H9 (cell line): ENCODE results near the gene ENAM. TPM values are rescaled to one million over a fixed set of nuclear protein-coding genes. Genes with fewer than 3 reads are reported as not detected.
A peak's percentile ranks its signal among the peaks of the same experiment; 100 is the strongest.

ENCODE experiments used
- DNase-seq: peaks from one replicate; pipeline ENCODE4 v3.0.0-alpha.2; 2017
- H2AFZ ChIP-seq: one replicate; pipeline ENCODE4 v1.6.1; 2013; ENCODE audit warnings: mild to moderate bottlenecking, low read length, control low read depth, moderate library complexity
- H2AK5ac ChIP-seq: 2 replicates; pipeline ENCODE4 v1.6.1; 2013; ENCODE audit warnings: low read length, control low read depth, mixed read lengths; ENCODE audit not compliant: insufficient read length
- H2BK120ac ChIP-seq: one replicate; pipeline ENCODE4 v1.6.1; 2013; ENCODE audit warnings: low read depth, mild to moderate bottlenecking, low read length, control low read depth, inconsistent platforms; ENCODE audit not compliant: poor library complexity, severe bottlenecking
- H2BK12ac ChIP-seq: 2 replicates; pipeline ENCODE4 v1.6.1; 2013; ENCODE audit warnings: low read length, control low read depth, mixed read lengths, low read depth; ENCODE audit not compliant: insufficient read length
- H2BK15ac ChIP-seq: 2 replicates; pipeline ENCODE4 v1.6.1; 2013; ENCODE audit warnings: low read depth, low read length, control low read depth
- H2BK20ac ChIP-seq: one replicate; pipeline ENCODE4 v1.6.1; 2013; ENCODE audit warnings: low read depth, mild to moderate bottlenecking, low read length, control low read depth, inconsistent platforms; ENCODE audit not compliant: poor library complexity, severe bottlenecking
- H2BK5ac ChIP-seq: 2 replicates; pipeline ENCODE4 v1.6.1; 2013; ENCODE audit warnings: low read length, control low read depth, mixed read lengths; ENCODE audit not compliant: insufficient read length
- H3K14ac ChIP-seq: 2 replicates; pipeline ENCODE4 v1.6.1; 2013; ENCODE audit warnings: low read length, control low read depth; ENCODE audit not compliant: insufficient read depth
- H3K18ac ChIP-seq: 2 replicates; pipeline ENCODE4 v1.6.1; 2013; ENCODE audit warnings: low read depth, mild to moderate bottlenecking, mixed read lengths, low read length, control low read depth; ENCODE audit not compliant: insufficient read length
- H3K23ac ChIP-seq: 2 replicates; pipeline ENCODE4 v1.6.1; 2013; ENCODE audit warnings: low read length, control low read depth, mixed read lengths, low read depth; ENCODE audit not compliant: insufficient read length
- H3K23me2 ChIP-seq: 2 replicates; pipeline ENCODE4 v1.6.1; 2013; ENCODE audit warnings: low read depth, mild to moderate bottlenecking, mixed read lengths, low read length, control low read depth; ENCODE audit not compliant: insufficient read length, poor library complexity, severe bottlenecking
- H3K27ac ChIP-seq: 2 replicates; pipeline ENCODE4 v1.5.1; 2013; ENCODE audit warnings: low read length, control low read depth, mixed read lengths, low read depth; ENCODE audit not compliant: insufficient read length
- H3K27me3 ChIP-seq: 2 replicates; pipeline ENCODE4 v1.6.1; 2013; ENCODE audit warnings: low read length, control low read depth, inconsistent platforms; ENCODE audit not compliant: insufficient read depth
- H3K4ac ChIP-seq: 2 replicates; pipeline ENCODE4 v1.6.1; 2013; ENCODE audit warnings: low read depth, mild to moderate bottlenecking, control low read depth, inconsistent platforms, low read length, moderate library complexity
- H3K4me1 ChIP-seq: 2 replicates; pipeline ENCODE4 v1.6.1; 2013; ENCODE audit warnings: low read length, control low read depth, inconsistent platforms; ENCODE audit not compliant: insufficient read depth
- H3K4me2 ChIP-seq: 2 replicates; pipeline ENCODE4 v1.6.1; 2013; ENCODE audit warnings: low read length, control low read depth, mixed read lengths; ENCODE audit not compliant: insufficient read length, insufficient read depth
- H3K56ac ChIP-seq: 2 replicates; pipeline ENCODE4 v1.6.1; 2013; ENCODE audit warnings: low read depth, mild to moderate bottlenecking, mixed read lengths, low read length, control low read depth; ENCODE audit not compliant: insufficient read length
- H3K79me1 ChIP-seq: 2 replicates; pipeline ENCODE4 v1.6.1; 2013; ENCODE audit warnings: low read depth, mild to moderate bottlenecking, moderate library complexity, low read length, control low read depth, inconsistent platforms; ENCODE audit not compliant: insufficient read depth, poor library complexity, severe bottlenecking
- H3K79me2 ChIP-seq: 2 replicates; pipeline ENCODE4 v1.6.1; 2013; ENCODE audit warnings: low read length, control low read depth, inconsistent platforms; ENCODE audit not compliant: insufficient read depth
- H3K9ac ChIP-seq: 2 replicates; pipeline ENCODE4 v1.6.1; 2013; ENCODE audit warnings: low read length, control low read depth, mixed read lengths; ENCODE audit not compliant: insufficient read length; ENCODE audit errors: extremely low read depth
- H3K9me3 ChIP-seq: one replicate; pipeline ENCODE4 v1.6.1; 2013; ENCODE audit warnings: low read depth, low read length, inconsistent platforms; ENCODE audit not compliant: control insufficient read depth
- H3T11ph ChIP-seq: one replicate; pipeline ENCODE4 v1.6.1; 2013; ENCODE audit warnings: mild to moderate bottlenecking, low read length, control low read depth, inconsistent platforms
- H4K20me1 ChIP-seq: one replicate; pipeline ENCODE4 v1.6.1; 2013; ENCODE audit not compliant: control insufficient read depth, insufficient read length, insufficient read depth
- H4K5ac ChIP-seq: 2 replicates; pipeline ENCODE4 v1.6.1; 2013; ENCODE audit warnings: low read depth, mild to moderate bottlenecking, mixed read lengths, low read length, control low read depth; ENCODE audit not compliant: insufficient read length
- H4K8ac ChIP-seq: replicated peaks from 2 replicates; pipeline ENCODE4 v1.6.1; 2013; ENCODE audit warnings: low read length, control low read depth, mixed read lengths, low read depth; ENCODE audit not compliant: insufficient read length
- H4K91ac ChIP-seq: 2 replicates; pipeline ENCODE4 v1.6.1; 2013; ENCODE audit warnings: low read depth, mild to moderate bottlenecking, moderate library complexity, mixed read lengths, low read length, control low read depth; ENCODE audit not compliant: insufficient read length
- H3K27ac Mint-ChIP-seq, 3 experiments: 2 replicates in 2 of 3; 3 replicates in 1 of 3; pipeline ENCODE4 v1.8.0; 2020 to 2021; ENCODE audit warnings: mixed read lengths in 3 of 3, mild to moderate bottlenecking in 1 of 3, moderate library complexity in 1 of 3
- H3K27me3 Mint-ChIP-seq: 2 replicates; pipeline ENCODE4 v1.8.0; 2021; ENCODE audit warnings: low read depth, mild to moderate bottlenecking, moderate library complexity, mixed read lengths
- H3K36me3 Mint-ChIP-seq, 3 experiments: 2 replicates in 2 of 3; 3 replicates in 1 of 3; pipeline ENCODE4 v1.8.0; 2020 to 2021; ENCODE audit warnings: low read depth in 3 of 3, mixed read lengths in 3 of 3; ENCODE audit not compliant: insufficient read depth in 1 of 3
- H3K4me1 Mint-ChIP-seq, 2 experiments: 2 replicates each; pipeline ENCODE4 v1.8.0; 2020; ENCODE audit warnings: mixed read lengths in 2 of 2
- H3K4me3 Mint-ChIP-seq, 2 experiments: 2 replicates in 1 of 2; 3 replicates in 1 of 2; pipeline ENCODE4 v1.8.0; 2020 to 2021; ENCODE audit warnings: mild to moderate bottlenecking in 2 of 2, mixed read lengths in 2 of 2, moderate library complexity in 1 of 2
- H3K9me3 Mint-ChIP-seq, 2 experiments: 2 replicates in 1 of 2; 3 replicates in 1 of 2; pipeline ENCODE4 v1.8.0; 2020; ENCODE audit warnings: mild to moderate bottlenecking in 2 of 2, mixed read lengths in 2 of 2, moderate library complexity in 1 of 2
- WGBS: extraction: QIAGEN DNeasy Blood & Tissue Kit; methylation state at CpG from one replicate; pipeline ENCODE4 v1.1.7; 2013; ENCODE audit warnings: missing lambda C conversion rate, low lambda C conversion rate, mixed read lengths; ENCODE audit not compliant: insufficient read length; ENCODE audit errors: extremely low coverage; 5-methylcytosine and 5-hydroxymethylcytosine counted together
- total RNA-seq: library from RNA; stranded (reverse); gene quantifications from 2 replicates; pipeline ENCODE4 v1.2.1, GENCODE V29; 2021
- TF ChIP-seq, protein P1 (sequence below): fragments of 200-600 bp; sonication (generic); conservative IDR thresholded peaks from 3 replicates; pipeline ENCODE4 v1.8.0; 2021; ENCODE audit warnings: antibody characterized with exemption, mild to moderate bottlenecking

The ENAM gene
- total RNA-seq, 1 experiment from 2014 or later, result not detected

DNA sequence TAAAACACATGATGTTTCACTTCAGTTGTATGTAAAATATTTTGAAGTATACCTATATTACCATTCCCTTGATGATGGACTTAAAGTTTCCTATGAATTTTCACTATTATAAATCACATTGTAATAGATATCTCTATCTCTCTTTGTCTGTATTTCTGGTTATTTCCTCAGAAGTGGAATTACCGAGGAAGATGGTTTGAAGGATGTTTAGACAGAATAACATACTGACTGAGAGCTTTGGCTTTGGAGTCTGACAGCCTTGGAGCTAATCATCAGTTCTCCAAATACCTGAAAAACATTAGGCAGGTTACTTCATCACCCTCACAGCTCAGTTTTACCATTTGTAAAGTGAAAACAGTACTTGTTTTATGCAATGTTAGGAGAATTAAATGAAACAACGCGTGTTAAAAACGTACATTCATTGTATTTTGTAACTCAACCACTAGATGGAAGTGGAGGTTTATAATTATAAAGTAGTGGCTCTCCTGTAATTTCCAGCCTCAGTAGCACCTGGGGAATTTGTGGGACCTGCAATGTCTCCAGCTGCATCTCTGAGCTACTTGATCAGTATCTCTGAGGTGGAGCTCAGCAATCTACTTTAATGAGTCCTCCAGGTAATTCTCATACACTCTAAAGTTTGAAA, 23.4 kb downstream of the ENAM start:
- no peak overlapping the region for H3K4me2 ChIP-seq
- no peaks in the 10 kb centered on the region for H4K20me1 ChIP-seq
- H3K18ac ChIP-seq, result no peak overlapping the region
- peak; percentile 30 for DNase-seq
- H4K91ac ChIP-seq, result no peak overlapping the region
- no peaks in the 10 kb centered on the region for H3K79me1 ChIP-seq
- no peak overlapping the region for H2BK5ac ChIP-seq
- H3K9ac ChIP-seq, result no peak overlapping the region
- no peaks in the 10 kb centered on the region for H3K79me2 ChIP-seq
- H4K5ac ChIP-seq, result no peak overlapping the region
- no peak overlapping the region for H3T11ph ChIP-seq
- H3K4ac ChIP-seq, result no peak overlapping the region
- Mint-ChIP-seq H3K9me3 (no peaks in the 10 kb centered on the region), H3K4me3 (no peak overlapping the region), H3K36me3 (no peaks in the 10 kb centered on the region), H3K27ac (no peak overlapping the region), H3K27me3 (no peaks in the 10 kb centered on the region; the same call in 1 of the 2 replicates), H3K4me1 (no peaks in the 10 kb centered on the region)
- H3K27ac ChIP-seq, result no peak overlapping the region
- WGBS, result no CpG with 5 or more reads among the region's 4 CpGs
- H3K23ac ChIP-seq, result no peak overlapping the region
- H2BK12ac ChIP-seq, result no peak overlapping the region
- H3K4me1 ChIP-seq, result no peaks in the 10 kb centered on the region; the same call in 1 of the 2 replicates
- H2AK5ac ChIP-seq, result no peak overlapping the region
- H3K9me3 ChIP-seq, result no peaks in the 10 kb centered on the region
- H2BK120ac ChIP-seq, result no peak overlapping the region
- TF ChIP-seq, protein P1, sequence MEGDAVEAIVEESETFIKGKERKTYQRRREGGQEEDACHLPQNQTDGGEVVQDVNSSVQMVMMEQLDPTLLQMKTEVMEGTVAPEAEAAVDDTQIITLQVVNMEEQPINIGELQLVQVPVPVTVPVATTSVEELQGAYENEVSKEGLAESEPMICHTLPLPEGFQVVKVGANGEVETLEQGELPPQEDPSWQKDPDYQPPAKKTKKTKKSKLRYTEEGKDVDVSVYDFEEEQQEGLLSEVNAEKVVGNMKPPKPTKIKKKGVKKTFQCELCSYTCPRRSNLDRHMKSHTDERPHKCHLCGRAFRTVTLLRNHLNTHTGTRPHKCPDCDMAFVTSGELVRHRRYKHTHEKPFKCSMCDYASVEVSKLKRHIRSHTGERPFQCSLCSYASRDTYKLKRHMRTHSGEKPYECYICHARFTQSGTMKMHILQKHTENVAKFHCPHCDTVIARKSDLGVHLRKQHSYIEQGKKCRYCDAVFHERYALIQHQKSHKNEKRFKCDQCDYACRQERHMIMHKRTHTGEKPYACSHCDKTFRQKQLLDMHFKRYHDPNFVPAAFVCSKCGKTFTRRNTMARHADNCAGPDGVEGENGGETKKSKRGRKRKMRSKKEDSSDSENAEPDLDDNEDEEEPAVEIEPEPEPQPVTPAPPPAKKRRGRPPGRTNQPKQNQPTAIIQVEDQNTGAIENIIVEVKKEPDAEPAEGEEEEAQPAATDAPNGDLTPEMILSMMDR, result peak; percentile 69
- no peak overlapping the region for H2BK20ac ChIP-seq
- H3K14ac ChIP-seq, result no peak overlapping the region
- no peak overlapping the region for H2BK15ac ChIP-seq
- no peak overlapping the region for H4K8ac ChIP-seq
- no peaks in the 10 kb centered on the region for H3K27me3 ChIP-seq
- peak overlapping the region; percentile 95 for H2AFZ ChIP-seq
- no peak overlapping the region for H3K56ac ChIP-seq
- H3K23me2 ChIP-seq, result no peaks in the 10 kb centered on the region
